Loucy (cell line): Measurements from ENCODE around the gene NRIP1.

Experiments used
- H2AFZ ChIP-seq: fragments of 200-600 bp; sonication (generic); 2 replicates; pipeline ENCODE4 v1.6.0; 2016; ENCODE audit warnings: antibody characterized with exemption, mild to moderate bottlenecking, low read length, moderate library complexity
- H3F3A ChIP-seq: fragments of 200-600 bp; 2 replicates; pipeline ENCODE4 v1.6.0; 2016; ENCODE audit warnings: antibody characterized with exemption, low read depth, mild to moderate bottlenecking
- H3K27me3 ChIP-seq: fragments of 200-600 bp; sonication (generic); 2 replicates; pipeline ENCODE4 v1.6.1; 2014; ENCODE audit warnings: low read length, mild to moderate bottlenecking; ENCODE audit not compliant: insufficient read depth, poor library complexity, severe bottlenecking
- H3K36me3 ChIP-seq: fragments of 200-600 bp; sonication (generic); 2 replicates; pipeline ENCODE4 v1.6.1; 2016; ENCODE audit warnings: low read length; ENCODE audit not compliant: insufficient read depth
- H3K4me1 ChIP-seq: fragments of 200-600 bp; sonication (generic); 2 replicates; pipeline ENCODE4 v1.5.1; 2014; ENCODE audit warnings: low read length, mild to moderate bottlenecking; ENCODE audit not compliant: insufficient read depth, poor library complexity, severe bottlenecking
- H3K4me2 ChIP-seq: fragments of 200-600 bp; sonication (generic); 2 replicates; pipeline ENCODE4 v1.6.0; 2014; ENCODE audit warnings: antibody characterized with exemption, low read length, low read depth, mild to moderate bottlenecking; ENCODE audit not compliant: poor library complexity, severe bottlenecking
- H3K4me3 ChIP-seq: fragments of 200-600 bp; sonication (generic); 2 replicates; pipeline ENCODE4 v1.5.1; 2014; ENCODE audit warnings: low read length, mild to moderate bottlenecking, mixed read lengths; ENCODE audit not compliant: poor library complexity, severe bottlenecking
- H3K79me2 ChIP-seq: fragments of 200-600 bp; sonication (generic); 2 replicates; pipeline ENCODE4 v1.6.1; 2014; ENCODE audit warnings: low read length; ENCODE audit not compliant: insufficient read depth
- H3K9ac ChIP-seq: fragments of 200-600 bp; sonication (generic); 2 replicates; pipeline ENCODE4 v1.6.0; 2014; ENCODE audit warnings: mild to moderate bottlenecking, low read depth, low read length, moderate library complexity; ENCODE audit not compliant: poor library complexity, severe bottlenecking
- H3K9me2 ChIP-seq: fragments of 200-600 bp; sonication (generic); replicated peaks from 2 replicates; pipeline ENCODE4 v1.6.1; 2016; ENCODE audit warnings: low read depth, low read length, mixed read lengths
- H3K9me3 ChIP-seq: fragments of 200-600 bp; sonication (generic); 2 replicates; pipeline ENCODE4 v1.6.1; 2014; ENCODE audit warnings: mild to moderate bottlenecking, antibody characterized with exemption, low read length, low read depth; ENCODE audit not compliant: insufficient read depth
- H4K20me1 ChIP-seq: fragments of 200-600 bp; sonication (generic); 2 replicates; pipeline ENCODE4 v1.6.0; 2014; ENCODE audit warnings: antibody characterized with exemption, low read length, mild to moderate bottlenecking; ENCODE audit not compliant: insufficient read depth, poor library complexity, severe bottlenecking
- EZH2phosphoT487 ChIP-seq: fragments of 200-600 bp; IDR thresholded peaks from 2 replicates; pipeline ENCODE4 v1.6.1; 2018; ENCODE audit warnings: antibody characterized with exemption, mild to moderate bottlenecking, moderate library complexity, borderline replicate concordance
- TF ChIP-seq, protein P1 (sequence below): fragments of 200-600 bp; sonication (generic); conservative IDR thresholded peaks from 2 replicates; pipeline ENCODE4 v1.5.1; 2014; ENCODE audit warnings: mild to moderate bottlenecking, antibody characterized with exemption, low read length

The NRIP1 gene

DNA sequence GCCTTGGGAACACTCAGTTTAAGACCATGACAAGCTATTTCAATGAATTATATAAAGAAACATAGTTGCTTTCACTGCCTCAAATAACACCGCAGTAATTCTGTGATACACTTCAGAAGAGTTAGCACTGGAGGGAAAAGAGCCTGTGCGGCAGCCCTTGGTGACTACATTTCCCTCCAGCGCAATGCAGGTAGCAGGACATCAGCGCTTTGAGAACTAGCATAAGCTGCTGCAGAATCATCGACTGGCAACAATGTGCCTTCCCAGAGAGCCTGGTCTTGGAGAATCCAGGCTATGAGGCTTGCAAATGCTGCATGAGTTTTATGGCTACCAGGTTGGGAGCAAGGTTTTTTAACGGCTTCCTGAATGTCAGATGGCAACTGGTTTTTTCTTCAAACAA, 7.5 kb downstream of the NRIP1 start:
- Histone ChIP-seq H2AFZ (no peak overlapping the region), H3K79me2 (peaks cover 100% of the 10 kb centered on the region), H4K20me1 (peaks cover 97% of the 10 kb centered on the region), H3K36me3 (no peaks in the 10 kb centered on the region), H3K4me2 (peak overlapping the region; percentile 75), H3K4me1 (peaks cover 97% of the 10 kb centered on the region), H3K9me3 (no peaks in the 10 kb centered on the region), H3K9me2 (no peaks in the 10 kb centered on the region), H3K9ac (peak overlapping the region; percentile 36), H3K4me3 (peak overlapping the region; percentile 92), H3K27me3 (no peaks in the 10 kb centered on the region), H3F3A (no peaks in the 10 kb centered on the region)
- TF ChIP-seq, protein P1, sequence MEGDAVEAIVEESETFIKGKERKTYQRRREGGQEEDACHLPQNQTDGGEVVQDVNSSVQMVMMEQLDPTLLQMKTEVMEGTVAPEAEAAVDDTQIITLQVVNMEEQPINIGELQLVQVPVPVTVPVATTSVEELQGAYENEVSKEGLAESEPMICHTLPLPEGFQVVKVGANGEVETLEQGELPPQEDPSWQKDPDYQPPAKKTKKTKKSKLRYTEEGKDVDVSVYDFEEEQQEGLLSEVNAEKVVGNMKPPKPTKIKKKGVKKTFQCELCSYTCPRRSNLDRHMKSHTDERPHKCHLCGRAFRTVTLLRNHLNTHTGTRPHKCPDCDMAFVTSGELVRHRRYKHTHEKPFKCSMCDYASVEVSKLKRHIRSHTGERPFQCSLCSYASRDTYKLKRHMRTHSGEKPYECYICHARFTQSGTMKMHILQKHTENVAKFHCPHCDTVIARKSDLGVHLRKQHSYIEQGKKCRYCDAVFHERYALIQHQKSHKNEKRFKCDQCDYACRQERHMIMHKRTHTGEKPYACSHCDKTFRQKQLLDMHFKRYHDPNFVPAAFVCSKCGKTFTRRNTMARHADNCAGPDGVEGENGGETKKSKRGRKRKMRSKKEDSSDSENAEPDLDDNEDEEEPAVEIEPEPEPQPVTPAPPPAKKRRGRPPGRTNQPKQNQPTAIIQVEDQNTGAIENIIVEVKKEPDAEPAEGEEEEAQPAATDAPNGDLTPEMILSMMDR = no peak
- no peak for TF ChIP-seq EZH2phosphoT487

DNA sequence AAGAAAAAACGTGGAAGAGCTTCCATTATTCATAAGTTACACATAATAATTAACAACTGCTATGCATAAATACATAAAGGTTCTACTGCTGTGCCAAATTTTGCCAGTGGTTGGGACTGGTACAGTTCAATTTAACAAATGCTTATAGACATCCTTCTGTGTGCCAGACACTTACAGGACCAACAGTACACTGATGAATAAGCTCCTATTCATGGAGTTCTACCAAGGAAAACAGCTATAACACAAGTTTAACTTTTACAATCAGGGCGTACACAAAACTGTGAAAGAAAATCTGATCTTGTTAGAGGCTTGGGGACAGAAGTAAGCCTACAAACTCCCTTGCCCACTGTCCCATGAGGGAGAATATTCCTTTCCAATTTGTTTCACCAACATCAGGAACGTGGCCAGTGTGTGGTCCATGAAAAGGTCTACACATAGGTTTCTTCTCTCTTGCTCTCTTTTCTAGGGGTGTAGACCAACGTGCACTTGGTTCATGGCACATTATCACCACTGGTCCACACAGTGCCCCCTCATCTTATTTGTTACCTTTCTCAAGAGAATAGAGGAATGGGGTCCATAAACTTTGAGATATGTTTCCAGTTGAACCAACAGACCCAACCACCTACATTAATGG, 10.1 kb downstream of the NRIP1 start:
- Histone ChIP-seq H3K9me2 (no peaks in the 10 kb centered on the region), H3K4me1 (peaks cover 93% of the 10 kb centered on the region), H3K4me2 (peak overlapping the region; percentile 42), H3K36me3 (no peaks in the 10 kb centered on the region), H3K9me3 (no peaks in the 10 kb centered on the region), H3K79me2 (peaks cover 100% of the 10 kb centered on the region), H3F3A (no peaks in the 10 kb centered on the region), H4K20me1 (peaks cover 97% of the 10 kb centered on the region), H2AFZ (no peak overlapping the region), H3K27me3 (no peaks in the 10 kb centered on the region), H3K9ac (no peak overlapping the region), H3K4me3 (no peak overlapping the region)
- TF ChIP-seq, protein P1 = no peak
- no peak for TF ChIP-seq EZH2phosphoT487

GRCh38 chr21:15054089-15054488, 10.7 kb downstream of the NRIP1 start:
- no peaks in the 10 kb centered on the region for H3K27me3 ChIP-seq
- no peaks in the 10 kb centered on the region for H3K9me2 ChIP-seq
- no peak overlapping the region for H2AFZ ChIP-seq
- H3K4me2 ChIP-seq = peak overlapping the region; percentile 42
- no peaks in the 10 kb centered on the region for H3K36me3 ChIP-seq
- H3K79me2 ChIP-seq = peaks cover 100% of the 10 kb centered on the region
- peaks cover 97% of the 10 kb centered on the region for H4K20me1 ChIP-seq
- no peaks in the 10 kb centered on the region for H3K9me3 ChIP-seq
- H3K4me1 ChIP-seq = peaks cover 86% of the 10 kb centered on the region
- no peak overlapping the region for H3K9ac ChIP-seq
- no peak for TF ChIP-seq EZH2phosphoT487
- TF ChIP-seq, protein P1 = no peak
- H3F3A ChIP-seq = no peaks in the 10 kb centered on the region
- H3K4me3 ChIP-seq = no peak overlapping the region
